Measurements from ENCODE around the gene ABCG2. TPM values are rescaled to one million over a fixed set of nuclear protein-coding genes. Genes with fewer than 3 reads are reported as not detected.

ABCG2 gene
- total RNA-seq, 2 donors from 2014 or later = 1.0 to 2.9 TPM

- H3K27me3 ChIP-seq = no peaks in the 10 kb centered on the region
- no peak for DNase-seq (ENCODE audit: low spot score)
- no peak overlapping the region for H3K27ac ChIP-seq
- TF ChIP-seq, protein P1, sequence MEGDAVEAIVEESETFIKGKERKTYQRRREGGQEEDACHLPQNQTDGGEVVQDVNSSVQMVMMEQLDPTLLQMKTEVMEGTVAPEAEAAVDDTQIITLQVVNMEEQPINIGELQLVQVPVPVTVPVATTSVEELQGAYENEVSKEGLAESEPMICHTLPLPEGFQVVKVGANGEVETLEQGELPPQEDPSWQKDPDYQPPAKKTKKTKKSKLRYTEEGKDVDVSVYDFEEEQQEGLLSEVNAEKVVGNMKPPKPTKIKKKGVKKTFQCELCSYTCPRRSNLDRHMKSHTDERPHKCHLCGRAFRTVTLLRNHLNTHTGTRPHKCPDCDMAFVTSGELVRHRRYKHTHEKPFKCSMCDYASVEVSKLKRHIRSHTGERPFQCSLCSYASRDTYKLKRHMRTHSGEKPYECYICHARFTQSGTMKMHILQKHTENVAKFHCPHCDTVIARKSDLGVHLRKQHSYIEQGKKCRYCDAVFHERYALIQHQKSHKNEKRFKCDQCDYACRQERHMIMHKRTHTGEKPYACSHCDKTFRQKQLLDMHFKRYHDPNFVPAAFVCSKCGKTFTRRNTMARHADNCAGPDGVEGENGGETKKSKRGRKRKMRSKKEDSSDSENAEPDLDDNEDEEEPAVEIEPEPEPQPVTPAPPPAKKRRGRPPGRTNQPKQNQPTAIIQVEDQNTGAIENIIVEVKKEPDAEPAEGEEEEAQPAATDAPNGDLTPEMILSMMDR (IDR thresholded peaks at IDR 0.05) = no peak
- no peak overlapping the region for H3K4me3 ChIP-seq
- H3K36me3 ChIP-seq = no peaks in the 10 kb centered on the region
- H3K4me1 ChIP-seq = no peaks in the 10 kb centered on the region
- H3K9me3 ChIP-seq = no peaks in the 10 kb centered on the region
Observed at GRCh38 chr4:88200186-88200585, 41.7 kb upstream of the ABCG2 start.

- no peak overlapping the region for H3K27ac ChIP-seq
- no peak for DNase-seq (ENCODE audit: low spot score)
- no peaks in the 10 kb centered on the region for H3K27me3 ChIP-seq
- no peaks in the 10 kb centered on the region for H3K4me1 ChIP-seq
- H3K36me3 ChIP-seq = no peaks in the 10 kb centered on the region
- TF ChIP-seq, protein P1 (IDR thresholded peaks at IDR 0.05) = no peak
- H3K9me3 ChIP-seq = no peaks in the 10 kb centered on the region
- H3K4me3 ChIP-seq = no peak overlapping the region
Observed at GRCh38 chr4:88196523-88197185, 38.2 kb upstream of the ABCG2 start.

- H3K9me3 ChIP-seq = no peaks in the 10 kb centered on the region
- no peak overlapping the region for H3K27ac ChIP-seq
- no peaks in the 10 kb centered on the region for H3K27me3 ChIP-seq
- no peak for DNase-seq (ENCODE audit: low spot score)
- no peaks in the 10 kb centered on the region for H3K36me3 ChIP-seq
- no peak overlapping the region for H3K4me3 ChIP-seq
- TF ChIP-seq, protein P1 (IDR thresholded peaks at IDR 0.05) = no peak
- H3K4me1 ChIP-seq = no peaks in the 10 kb centered on the region
Observed at GRCh38 chr4:88196013-88196365, 37.5 kb upstream of the ABCG2 start.

DNA sequence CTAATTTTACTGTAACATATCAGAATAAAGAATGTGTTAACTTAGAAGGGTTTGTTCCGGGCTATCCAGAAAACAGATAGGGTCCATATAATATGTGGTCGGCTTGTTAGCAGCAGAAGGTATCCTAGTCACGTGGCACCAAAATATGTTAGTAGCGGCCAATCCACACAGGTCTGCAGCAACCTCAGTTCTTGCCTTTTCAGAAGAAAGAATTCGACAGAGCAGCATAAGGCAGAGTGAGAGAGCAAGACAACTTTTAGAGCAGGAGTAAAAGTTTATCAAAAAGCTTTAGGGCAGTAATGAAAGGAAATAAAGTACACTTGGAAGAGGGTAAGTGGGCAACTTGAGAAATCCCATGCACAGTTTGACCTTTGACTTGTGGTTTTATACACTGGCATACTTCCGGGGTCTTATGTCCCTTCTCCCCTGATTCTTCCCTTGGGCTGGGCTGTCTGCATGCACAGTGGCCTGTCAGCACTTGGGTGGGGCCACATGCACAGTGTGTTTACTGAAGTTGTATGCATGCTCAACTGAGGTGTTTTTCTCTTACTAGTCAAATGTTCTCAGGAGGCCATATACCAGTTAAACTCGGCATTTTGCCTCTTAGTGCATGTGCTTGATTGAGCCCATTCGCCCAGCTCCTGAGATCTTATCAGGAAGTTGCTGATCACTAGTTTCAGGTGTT is 37.0 kb upstream of the ABCG2 start:
- no peaks in the 10 kb centered on the region for H3K36me3 ChIP-seq
- H3K27me3 ChIP-seq = no peaks in the 10 kb centered on the region
- TF ChIP-seq, protein P1 (IDR thresholded peaks at IDR 0.05) = no peak
- no peak for DNase-seq (ENCODE audit: low spot score)
- no peaks in the 10 kb centered on the region for H3K4me1 ChIP-seq
- no peak overlapping the region for H3K27ac ChIP-seq
- no peaks in the 10 kb centered on the region for H3K9me3 ChIP-seq
- H3K4me3 ChIP-seq = no peak overlapping the region

- no peaks in the 10 kb centered on the region for H3K4me1 ChIP-seq
- H3K36me3 ChIP-seq = no peaks in the 10 kb centered on the region
- TF ChIP-seq, protein P1 (IDR thresholded peaks at IDR 0.05) = no peak
- no peaks in the 10 kb centered on the region for H3K27me3 ChIP-seq
- no peak overlapping the region for H3K27ac ChIP-seq
- no peak for DNase-seq (ENCODE audit: low spot score)
- no peak overlapping the region for H3K4me3 ChIP-seq
- no peaks in the 10 kb centered on the region for H3K9me3 ChIP-seq
Observed at GRCh38 chr4:88191404-88191803, 33.0 kb upstream of the ABCG2 start.

All from right atrium auricular region (tissue), 2 donors.